HEK293T (cell line): Measurements from ENCODE around the gene EPB41L3.

Experiments used
- CTCF ChIA-PET: fragments of 350-600 bp; formaldehyde crosslinking; extraction: SDS; loops from one replicate; lab custom pipeline; 2021; ENCODE audit warnings: antibody characterized with exemption, inconsistent platforms; lab: Yijun Ruan, JAX
- POLR2A ChIA-PET: fragments of 350-600 bp; formaldehyde crosslinking; extraction: SDS; loops from one replicate; lab custom pipeline; 2020; ENCODE audit warnings: antibody characterized with exemption, inconsistent platforms; lab: Yijun Ruan, JAX
- DNase-seq: peaks from one replicate; pipeline ENCODE4 v3.0.0; 2012; ENCODE audit warnings: mixed read lengths; ENCODE audit errors: extremely low spot score
- ARNT ChIP-seq: fragments of 450-650 bp; IDR thresholded peaks from 2 replicates; pipeline ENCODE4 v1.6.1; 2017; ENCODE audit warnings: mild to moderate bottlenecking
- BHLHE40 ChIP-seq: fragments of 450-650 bp; IDR thresholded peaks from 2 replicates; pipeline ENCODE4 v1.6.1; 2016; ENCODE audit warnings: mild to moderate bottlenecking, moderate library complexity, borderline replicate concordance
- CTBP1 ChIP-seq: fragments of 450-650 bp; IDR thresholded peaks from 2 replicates; pipeline ENCODE4 v1.6.1; 2016; ENCODE audit warnings: borderline replicate concordance
- ELF4 ChIP-seq: fragments of 450-650 bp; IDR thresholded peaks from 2 replicates; pipeline ENCODE4 v1.6.1; 2017; ENCODE audit warnings: antibody characterized with exemption
- FOXA1 ChIP-seq: fragments of 450-650 bp; IDR thresholded peaks from 2 replicates; pipeline ENCODE4 v1.6.1; 2016; ENCODE audit warnings: mild to moderate bottlenecking
- FOXK2 ChIP-seq: fragments of 450-650 bp; IDR thresholded peaks from 2 replicates; pipeline ENCODE4 v1.6.1; 2016; ENCODE audit warnings: mild to moderate bottlenecking
- FOXM1 ChIP-seq: fragments of 450-650 bp; IDR thresholded peaks from 2 replicates; pipeline ENCODE4 v1.6.1; 2017; ENCODE audit warnings: mild to moderate bottlenecking, borderline replicate concordance
- HDGF ChIP-seq: fragments of 450-650 bp; IDR thresholded peaks from 2 replicates; pipeline ENCODE4 v1.6.1; 2017; ENCODE audit warnings: antibody characterized with exemption, borderline replicate concordance
- L3MBTL2 ChIP-seq: fragments of 450-650 bp; conservative IDR thresholded peaks from 2 replicates; pipeline ENCODE4 v1.6.1; 2016; ENCODE audit warnings: mild to moderate bottlenecking
- LEF1 ChIP-seq: fragments of 450-650 bp; IDR thresholded peaks from 2 replicates; pipeline ENCODE4 v1.6.1; 2017; ENCODE audit warnings: mild to moderate bottlenecking, borderline replicate concordance
- NFRKB ChIP-seq: fragments of 450-650 bp; IDR thresholded peaks from 2 replicates; pipeline ENCODE4 v1.6.1; 2016; ENCODE audit warnings: mild to moderate bottlenecking, moderate library complexity
- SP1 ChIP-seq: fragments of 450-650 bp; IDR thresholded peaks from 2 replicates; pipeline ENCODE4 v1.6.1; 2017
- SUZ12 ChIP-seq: fragments of 450-650 bp; IDR thresholded peaks from 2 replicates; pipeline ENCODE4 v1.6.1; 2016; ENCODE audit warnings: mild to moderate bottlenecking
- TARDBP ChIP-seq: fragments of 450-650 bp; IDR thresholded peaks from 2 replicates; pipeline ENCODE4 v1.6.1; 2016
- ZNF384 ChIP-seq: fragments of 450-650 bp; IDR thresholded peaks from 2 replicates; pipeline ENCODE4 v1.6.1; 2016
- TF ChIP-seq, protein P1 (sequence below): fragments of 450-650 bp; IDR thresholded peaks from 2 replicates; pipeline ENCODE4 v1.6.1; 2016

EPB41L3 gene

DNA sequence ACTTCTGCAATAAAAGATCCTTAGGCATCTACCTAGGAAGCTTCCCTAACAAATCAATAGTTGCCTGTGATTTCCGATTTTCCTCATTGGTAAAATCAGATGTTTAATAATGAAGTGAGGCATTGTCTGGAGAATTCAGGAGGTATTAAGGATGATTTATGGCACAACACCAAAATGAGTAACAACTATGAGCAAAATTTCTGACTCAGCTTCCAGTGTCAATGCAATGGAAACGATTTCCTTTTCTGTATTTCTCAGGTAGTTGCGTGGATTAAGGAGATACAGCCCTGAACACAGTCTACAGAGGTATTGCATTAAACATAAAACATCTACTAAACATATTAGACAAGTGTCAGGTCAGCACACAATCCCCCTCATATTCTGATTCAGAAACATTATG, 99.5 kb downstream of the EPB41L3 start:
- TF ChIP-seq FOXA1: no peak
- TF ChIP-seq CTBP1: no peak
- TF ChIP-seq NFRKB: no peak
- TF ChIP-seq ZNF384: no peak
- no peak for TF ChIP-seq FOXK2
- TF ChIP-seq ARNT: no peak
- TF ChIP-seq LEF1: no peak
- no peak for TF ChIP-seq SUZ12
- TF ChIP-seq L3MBTL2: no peak
- TF ChIP-seq, protein P1, sequence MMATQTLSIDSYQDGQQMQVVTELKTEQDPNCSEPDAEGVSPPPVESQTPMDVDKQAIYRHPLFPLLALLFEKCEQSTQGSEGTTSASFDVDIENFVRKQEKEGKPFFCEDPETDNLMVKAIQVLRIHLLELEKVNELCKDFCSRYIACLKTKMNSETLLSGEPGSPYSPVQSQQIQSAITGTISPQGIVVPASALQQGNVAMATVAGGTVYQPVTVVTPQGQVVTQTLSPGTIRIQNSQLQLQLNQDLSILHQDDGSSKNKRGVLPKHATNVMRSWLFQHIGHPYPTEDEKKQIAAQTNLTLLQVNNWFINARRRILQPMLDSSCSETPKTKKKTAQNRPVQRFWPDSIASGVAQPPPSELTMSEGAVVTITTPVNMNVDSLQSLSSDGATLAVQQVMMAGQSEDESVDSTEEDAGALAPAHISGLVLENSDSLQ: no peak
- TF ChIP-seq HDGF: no peak
- no peak for TF ChIP-seq TARDBP
- no peak for TF ChIP-seq ELF4
- no peak for TF ChIP-seq SP1
- TF ChIP-seq BHLHE40: no peak
- TF ChIP-seq FOXM1: no peak
- CTCF ChIA-PET: no interaction called here
- POLR2A ChIA-PET: no interaction called here
- DNase-seq: no peak

DNA sequence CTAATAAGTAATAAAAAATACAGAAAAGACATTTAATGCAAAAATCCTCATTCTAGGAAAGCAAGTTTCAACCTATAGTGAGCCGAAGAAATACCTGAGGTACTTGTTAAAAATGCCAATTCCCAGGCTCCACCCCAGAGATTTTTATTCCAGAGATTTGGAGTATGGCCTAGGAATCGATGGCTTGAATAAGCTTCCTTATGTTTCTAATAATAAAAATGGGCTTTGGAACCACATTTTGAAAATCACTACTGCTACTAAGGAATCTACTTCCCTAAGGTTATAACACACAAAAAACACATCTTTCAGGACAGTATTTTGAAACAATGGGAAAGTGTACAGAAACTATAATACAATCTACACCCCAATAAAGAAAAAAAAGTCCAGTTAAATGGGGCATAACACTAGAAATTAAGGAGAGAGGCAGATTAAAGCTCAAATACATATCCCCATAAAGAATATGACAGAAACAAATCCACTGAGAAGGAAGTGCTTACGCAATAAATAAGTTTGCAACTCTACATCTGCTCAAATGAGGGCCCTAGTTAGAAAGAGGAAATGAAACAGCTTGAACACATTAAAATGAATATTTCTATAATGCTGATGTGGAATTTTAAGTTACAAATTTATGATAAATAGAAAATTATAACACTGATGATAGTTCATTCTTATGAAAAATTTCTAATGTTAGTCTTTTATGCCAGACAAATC, 103.7 kb downstream of the EPB41L3 start:
- ChIA-PET CTCF (no interaction called here), POLR2A (no interaction called here)
- DNase-seq: no peak
- no peak for TF ChIP-seq ARNT
- no peak for TF ChIP-seq FOXM1
- TF ChIP-seq ZNF384: no peak
- TF ChIP-seq L3MBTL2: no peak
- no peak for TF ChIP-seq NFRKB
- TF ChIP-seq ELF4: no peak
- TF ChIP-seq SP1: no peak
- TF ChIP-seq BHLHE40: no peak

- TF ChIP-seq FOXK2: no peak
- DNase-seq: no peak
- POLR2A ChIA-PET: no interaction called here
- CTCF ChIA-PET: no interaction called here
Measured at GRCh38 chr18:5434425-5434824, 109.4 kb downstream of the EPB41L3 start.

DNA sequence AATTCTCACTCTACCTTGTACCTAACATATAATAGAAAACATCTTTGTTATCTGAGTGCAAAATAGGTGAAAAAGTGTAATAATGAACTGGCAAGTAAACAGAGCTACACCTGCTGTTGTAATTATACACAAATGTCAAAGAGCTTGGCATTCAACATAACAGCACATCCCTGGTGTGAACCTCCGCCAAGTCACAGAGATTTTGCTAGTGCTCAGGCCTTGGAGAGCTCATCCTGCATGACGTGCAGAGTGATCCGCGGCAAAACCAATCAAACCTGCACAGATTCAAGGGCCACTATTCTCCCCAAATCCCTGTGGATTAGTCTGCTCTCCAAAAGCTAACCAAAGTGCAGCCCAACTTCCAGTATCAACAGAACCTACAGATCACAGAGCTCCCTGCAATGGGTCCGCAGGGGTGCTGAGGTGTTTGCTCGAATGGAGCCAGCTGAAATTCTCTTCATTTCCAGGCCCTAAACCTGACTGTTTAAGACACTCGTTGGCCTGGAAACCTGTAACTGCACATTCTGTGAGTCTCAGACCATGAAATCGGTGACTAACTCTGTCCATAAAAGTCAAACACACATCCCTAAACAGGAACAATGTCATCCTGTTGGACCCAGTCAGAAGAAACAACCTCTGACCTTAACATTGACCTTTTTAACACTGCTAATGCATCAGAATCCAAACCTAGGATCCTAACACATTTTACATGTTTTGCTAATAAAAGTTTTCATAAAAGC, 111.8 kb downstream of the EPB41L3 start:
- no peak for DNase-seq
- CTCF ChIA-PET: no interaction called here
- no peak for TF ChIP-seq ZNF384
- no peak for TF ChIP-seq CTBP1
- TF ChIP-seq TARDBP: no peak
- TF ChIP-seq FOXA1: no peak
- no peak for TF ChIP-seq LEF1
- no peak for TF ChIP-seq ARNT
- no peak for TF ChIP-seq L3MBTL2
- TF ChIP-seq FOXK2: no peak
- POLR2A ChIA-PET: no interaction called here

DNA sequence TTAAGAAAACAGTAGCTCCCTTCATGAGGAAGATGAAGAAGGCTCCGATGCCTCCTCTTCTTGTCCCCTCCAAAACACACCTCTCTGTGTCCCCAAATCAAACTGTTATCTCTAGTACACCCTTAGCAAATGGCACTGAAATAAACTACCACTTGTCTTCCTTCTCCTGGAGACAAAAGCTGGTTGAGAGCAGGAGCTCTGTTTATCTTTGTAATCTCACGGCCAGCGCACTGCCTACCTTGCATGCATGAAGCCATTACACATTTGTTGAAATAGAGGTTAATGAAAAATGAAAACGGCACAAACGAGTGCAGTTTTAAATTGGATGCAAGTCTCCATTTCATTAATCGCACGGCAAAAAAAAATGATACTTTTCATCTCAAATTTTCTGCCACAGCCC, 113.7 kb downstream of the EPB41L3 start:
- CTCF ChIA-PET: interaction anchor here (0.6 kb wide), 1 partner anchor 146 kb away, joined by 5 read pairs; no protein-coding TSS in a partner anchor
- DNase-seq: no peak
- POLR2A ChIA-PET: no interaction called here
- TF ChIP-seq LEF1: no peak
- TF ChIP-seq NFRKB: no peak
- no peak for TF ChIP-seq FOXM1
- TF ChIP-seq BHLHE40: no peak
- TF ChIP-seq, protein P1: no peak
- no peak for TF ChIP-seq TARDBP
- TF ChIP-seq ELF4: no peak
- no peak for TF ChIP-seq FOXK2
- no peak for TF ChIP-seq HDGF
- no peak for TF ChIP-seq ARNT
- TF ChIP-seq ZNF384: no peak
- no peak for TF ChIP-seq L3MBTL2
- no peak for TF ChIP-seq SP1
- no peak for TF ChIP-seq CTBP1
- no peak for TF ChIP-seq SUZ12
- TF ChIP-seq FOXA1: no peak

GRCh38 chr18:5429681-5430080, 114.1 kb downstream of the EPB41L3 start:
- ChIA-PET POLR2A (no interaction called here), CTCF (no interaction called here)
- TF ChIP-seq HDGF (no peak), ARNT (no peak), ELF4 (no peak), BHLHE40 (no peak), TARDBP (no peak), L3MBTL2 (no peak), SUZ12 (no peak), CTBP1 (no peak), FOXK2 (no peak), ZNF384 (no peak), LEF1 (no peak), FOXA1 (no peak)
- TF ChIP-seq, protein P1: no peak

More at GRCh38 chr18:5429681-5430080, 114.1 kb downstream of the EPB41L3 start:
- DNase-seq: no peak
